ENCODE data around the gene GFY. TPM values are rescaled to one million over a fixed set of nuclear protein-coding genes. Genes with fewer than 3 reads are reported as not detected.

The GFY gene
- total and polyA plus RNA-seq, 9 of the 15 experiments (the other 6 are each of a cell fraction or from before 2014, with no cell fraction given), result 0.06 to 0.40 (median 0.19) TPM; not detected in 3

- TF ChIP-seq, protein P1, sequence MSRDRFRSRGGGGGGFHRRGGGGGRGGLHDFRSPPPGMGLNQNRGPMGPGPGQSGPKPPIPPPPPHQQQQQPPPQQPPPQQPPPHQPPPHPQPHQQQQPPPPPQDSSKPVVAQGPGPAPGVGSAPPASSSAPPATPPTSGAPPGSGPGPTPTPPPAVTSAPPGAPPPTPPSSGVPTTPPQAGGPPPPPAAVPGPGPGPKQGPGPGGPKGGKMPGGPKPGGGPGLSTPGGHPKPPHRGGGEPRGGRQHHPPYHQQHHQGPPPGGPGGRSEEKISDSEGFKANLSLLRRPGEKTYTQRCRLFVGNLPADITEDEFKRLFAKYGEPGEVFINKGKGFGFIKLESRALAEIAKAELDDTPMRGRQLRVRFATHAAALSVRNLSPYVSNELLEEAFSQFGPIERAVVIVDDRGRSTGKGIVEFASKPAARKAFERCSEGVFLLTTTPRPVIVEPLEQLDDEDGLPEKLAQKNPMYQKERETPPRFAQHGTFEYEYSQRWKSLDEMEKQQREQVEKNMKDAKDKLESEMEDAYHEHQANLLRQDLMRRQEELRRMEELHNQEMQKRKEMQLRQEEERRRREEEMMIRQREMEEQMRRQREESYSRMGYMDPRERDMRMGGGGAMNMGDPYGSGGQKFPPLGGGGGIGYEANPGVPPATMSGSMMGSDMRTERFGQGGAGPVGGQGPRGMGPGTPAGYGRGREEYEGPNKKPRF (IDR thresholded peaks at IDR 0.05; ENCODE audit: low read depth, low read length), result no peak
- TF ChIP-seq TAL1 (IDR thresholded peaks at IDR 0.05) (no peak), ZNF354B (CRISPR knock-in tag; IDR thresholded peaks at IDR 0.05) (no peak), ZNF121 (CRISPR knock-in tag; conservative IDR thresholded peaks at IDR 0.05) (no peak), TAF1 (IDR thresholded peaks at IDR 0.05; ENCODE audit: control insufficient read depth, extremely low read depth, insufficient read depth, low read length, severe bottlenecking) (peak; percentile 95), MCM7 (IDR thresholded peaks at IDR 0.05) (no peak), CBX1 (IDR thresholded peaks at IDR 0.05; ENCODE audit: low read depth) (peak; percentile 38; the same call in 1 of the 2 replicates), ZNF766 (CRISPR knock-in tag; conservative IDR thresholded peaks at IDR 0.05) (no peak), ASH1L (IDR thresholded peaks at IDR 0.05; ENCODE audit: borderline replicate concordance, low read depth, partially characterized antibody) (no peak), NR4A1 (CRISPR knock-in tag; IDR thresholded peaks at IDR 0.05) (no peak), NR4A1 (tag; IDR thresholded peaks at IDR 0.05) (no peak), BMI1 (IDR thresholded peaks at IDR 0.05; ENCODE audit: low read length) (no peak), ZNF586 (CRISPR knock-in tag; conservative IDR thresholded peaks at IDR 0.05) (no peak), ZNF280A (IDR thresholded peaks at IDR 0.05; ENCODE audit: low read depth, partially characterized antibody) (no peak), TBL1XR1 (IDR thresholded peaks at IDR 0.05; ENCODE audit: low read length in 2 of 2) (no peak), ZNF395 (CRISPR knock-in tag; IDR thresholded peaks at IDR 0.05) (peak; percentile 37; the same call in 1 of the 2 replicates)
- TF ChIP-seq, protein P2, sequence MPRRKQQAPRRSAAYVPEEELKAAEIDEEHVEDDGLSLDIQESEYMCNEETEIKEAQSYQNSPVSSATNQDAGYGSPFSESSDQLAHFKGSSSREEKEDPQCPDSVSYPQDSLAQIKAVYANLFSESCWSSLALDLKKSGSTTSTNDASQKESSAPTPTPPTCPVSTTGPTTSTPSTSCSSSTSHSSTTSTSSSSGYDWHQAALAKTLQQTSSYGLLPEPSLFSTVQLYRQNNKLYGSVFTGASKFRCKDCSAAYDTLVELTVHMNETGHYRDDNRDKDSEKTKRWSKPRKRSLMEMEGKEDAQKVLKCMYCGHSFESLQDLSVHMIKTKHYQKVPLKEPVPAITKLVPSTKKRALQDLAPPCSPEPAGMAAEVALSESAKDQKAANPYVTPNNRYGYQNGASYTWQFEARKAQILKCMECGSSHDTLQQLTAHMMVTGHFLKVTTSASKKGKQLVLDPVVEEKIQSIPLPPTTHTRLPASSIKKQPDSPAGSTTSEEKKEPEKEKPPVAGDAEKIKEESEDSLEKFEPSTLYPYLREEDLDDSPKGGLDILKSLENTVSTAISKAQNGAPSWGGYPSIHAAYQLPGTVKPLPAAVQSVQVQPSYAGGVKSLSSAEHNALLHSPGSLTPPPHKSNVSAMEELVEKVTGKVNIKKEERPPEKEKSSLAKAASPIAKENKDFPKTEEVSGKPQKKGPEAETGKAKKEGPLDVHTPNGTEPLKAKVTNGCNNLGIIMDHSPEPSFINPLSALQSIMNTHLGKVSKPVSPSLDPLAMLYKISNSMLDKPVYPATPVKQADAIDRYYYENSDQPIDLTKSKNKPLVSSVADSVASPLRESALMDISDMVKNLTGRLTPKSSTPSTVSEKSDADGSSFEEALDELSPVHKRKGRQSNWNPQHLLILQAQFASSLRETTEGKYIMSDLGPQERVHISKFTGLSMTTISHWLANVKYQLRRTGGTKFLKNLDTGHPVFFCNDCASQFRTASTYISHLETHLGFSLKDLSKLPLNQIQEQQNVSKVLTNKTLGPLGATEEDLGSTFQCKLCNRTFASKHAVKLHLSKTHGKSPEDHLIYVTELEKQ (CRISPR knock-in tag; IDR thresholded peaks at IDR 0.05), result no peak
- TF ChIP-seq, protein P3, sequence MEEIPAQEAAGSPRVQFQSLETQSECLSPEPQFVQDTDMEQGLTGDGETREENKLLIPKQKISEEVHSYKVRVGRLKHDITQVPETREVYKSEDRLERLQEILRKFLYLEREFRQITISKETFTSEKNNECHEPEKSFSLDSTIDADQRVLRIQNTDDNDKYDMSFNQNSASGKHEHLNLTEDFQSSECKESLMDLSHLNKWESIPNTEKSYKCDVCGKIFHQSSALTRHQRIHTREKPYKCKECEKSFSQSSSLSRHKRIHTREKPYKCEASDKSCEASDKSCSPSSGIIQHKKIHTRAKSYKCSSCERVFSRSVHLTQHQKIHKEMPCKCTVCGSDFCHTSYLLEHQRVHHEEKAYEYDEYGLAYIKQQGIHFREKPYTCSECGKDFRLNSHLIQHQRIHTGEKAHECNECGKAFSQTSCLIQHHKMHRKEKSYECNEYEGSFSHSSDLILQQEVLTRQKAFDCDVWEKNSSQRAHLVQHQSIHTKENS (CRISPR knock-in tag; IDR thresholded peaks at IDR 0.05), result no peak
These were observed 28.0 kb downstream of the GFY start, which contains the start of gene ALDH16A1 (continued) for GRCh38 chr19:49453013-49453756.
